ENCODE data around the gene CDC14B. TPM values are rescaled to one million over a fixed set of nuclear protein-coding genes. Genes with fewer than 3 reads are reported as not detected.

The CDC14B gene
- total RNA-seq, 1 experiment from 2014 or later, result 28.4 TPM

GRCh38 chr9:96665789-96666188, 46.1 kb upstream of the CDC14B start:
- Histone ChIP-seq H3K79me2 (ENCODE audit: insufficient read depth, low read length) (no peaks in the 10 kb centered on the region), H3K27ac (ENCODE audit: insufficient read length, low read depth, low read length) (no peak overlapping the region), H3K18ac (ENCODE audit: insufficient read length, low read depth, low read length) (no peak overlapping the region), H2BK20ac (ENCODE audit: low read depth, low read length, poor library complexity, severe bottlenecking) (no peak overlapping the region), H3K9ac (ENCODE audit: extremely low read depth, insufficient read length, low read length) (no peak overlapping the region), H3K79me1 (ENCODE audit: insufficient read depth, low read depth, low read length, poor library complexity, severe bottlenecking) (no peaks in the 10 kb centered on the region), H3K27me3 (ENCODE audit: insufficient read depth, low read length) (no peaks in the 10 kb centered on the region), H3T11ph (ENCODE audit: low read length) (no peak overlapping the region), H3K4me2 (ENCODE audit: insufficient read depth, insufficient read length, low read length) (no peak overlapping the region), H3K56ac (ENCODE audit: insufficient read length, low read depth, low read length) (no peak overlapping the region), H2AK5ac (ENCODE audit: insufficient read length, low read length) (no peak overlapping the region), H2BK12ac (ENCODE audit: insufficient read length, low read depth, low read length) (no peak overlapping the region), H3K4ac (ENCODE audit: low read depth, low read length) (no peak overlapping the region), H2BK15ac (ENCODE audit: low read depth, low read length) (no peak overlapping the region), H4K20me1 (ENCODE audit: control insufficient read depth, insufficient read depth, insufficient read length) (no peaks in the 10 kb centered on the region), H3K9me3 (ENCODE audit: control insufficient read depth, low read depth, low read length) (no peaks in the 10 kb centered on the region), H2BK120ac (ENCODE audit: low read depth, low read length, poor library complexity, severe bottlenecking) (no peak overlapping the region), H4K8ac (replicated peaks; ENCODE audit: insufficient read length, low read depth, low read length) (no peak overlapping the region), H2AFZ (ENCODE audit: low read length) (no peak overlapping the region), H3K23me2 (ENCODE audit: insufficient read length, low read depth, low read length, poor library complexity, severe bottlenecking) (no peaks in the 10 kb centered on the region), H3K14ac (ENCODE audit: insufficient read depth, low read length) (no peak overlapping the region), H2BK5ac (ENCODE audit: insufficient read length, low read length) (no peak overlapping the region), H4K5ac (ENCODE audit: insufficient read length, low read depth, low read length) (no peak overlapping the region), H4K91ac (ENCODE audit: insufficient read length, low read depth, low read length) (no peak overlapping the region), H3K23ac (ENCODE audit: insufficient read length, low read depth, low read length) (no peak overlapping the region), H3K4me1 (ENCODE audit: insufficient read depth, low read length) (no peaks in the 10 kb centered on the region)
- Mint-ChIP-seq H3K36me3 (ENCODE audit: insufficient read depth in 1 of 3, low read depth in 3 of 3) (peaks cover 0 to 5% (median 0%) of the 10 kb centered on the region in 3 experiments; a peak in 3 of 7 replicates), H3K4me1 (0 out of 4 replicates have a peak, but pooled peaks cover 0 to 2% of the 10 kb centered on the region in 2 experiments), H3K9me3 (peaks cover 8 to 10% of the 10 kb centered on the region in 2 experiments), H3K27me3 (ENCODE audit: low read depth) (peaks cover 3% of the 10 kb centered on the region), H3K4me3 (no peak overlapping the region), H3K27ac (no peak overlapping the region)
- TF ChIP-seq CTCF (conservative IDR thresholded peaks at IDR 0.05), result no peak
- no peak for DNase-seq
- WGBS (ENCODE audit: extremely low coverage, insufficient read length, low lambda C conversion rate), result no CpG with 5 or more reads among the region's 6 CpGs
